ENCODE data around the gene LYST. TPM values are rescaled to one million over a fixed set of nuclear protein-coding genes. Genes with fewer than 3 reads are reported as not detected.

LYST gene
- total and polyA plus RNA-seq, 2 of the 4 experiments (the other 2 are of a cell fraction), result 2.2 to 7.2 TPM

DNA sequence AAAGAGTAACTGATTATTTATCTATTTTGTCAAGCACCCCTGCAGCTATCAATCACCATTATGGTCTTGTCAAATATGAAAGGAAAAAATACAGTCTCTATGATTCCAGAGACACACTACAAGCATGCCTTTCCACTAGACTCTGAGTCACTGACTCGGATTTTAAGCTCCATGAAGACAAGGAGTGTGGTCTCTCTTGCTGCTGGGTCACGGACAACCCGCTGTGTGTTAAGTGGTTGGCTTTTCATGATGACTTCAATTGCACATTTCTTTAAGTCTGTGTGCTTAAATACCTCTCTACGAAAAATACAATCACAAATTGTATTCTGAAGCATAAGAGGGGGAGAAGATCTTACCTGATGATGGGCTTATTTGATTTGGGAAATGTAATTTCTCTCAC lies 203.1 kb downstream of the LYST start:
- no peak for TF ChIP-seq BHLHE40 (IDR thresholded peaks at IDR 0.05; ENCODE audit: low read depth, low read length)
- H2AK5ac ChIP-seq (ENCODE audit: low read depth, low read length), result no peak overlapping the region
- no peak for ATAC-seq (ENCODE audit: low read depth)
- 0 out of 2 replicates have a peak, but pooled peaks cover 5% of the 10 kb centered on the region for H3K9me1 ChIP-seq (ENCODE audit: insufficient read depth, low read length)
- H4K8ac ChIP-seq (ENCODE audit: low read depth in 2 of 2, low read length in 2 of 2), result no peak overlapping the region
- H3K18ac ChIP-seq (ENCODE audit: low read depth, low read length), result no peak overlapping the region
- H2AFZ ChIP-seq (replicated peaks; ENCODE audit: low read length, poor library complexity), result no peak overlapping the region
- no peak overlapping the region for H2AK9ac ChIP-seq (replicated peaks; ENCODE audit: low read depth, low read length, poor library complexity)
- H3K14ac ChIP-seq (replicated peaks; ENCODE audit: low read depth, low read length), result no peak overlapping the region
- H4K5ac ChIP-seq (ENCODE audit: low read depth, low read length), result no peak overlapping the region
- H3K23ac ChIP-seq (ENCODE audit: low read depth, low read length), result no peak overlapping the region
- POLR2A ChIA-PET (ENCODE audit: unreplicated experiment), result no interaction called here
- in situ Hi-C loops (cut with MboI; ENCODE audit: low sequenced_read_pairs), result no loop called here
- no peak for DNase-seq
- H2BK15ac ChIP-seq (ENCODE audit: low read depth, low read length), result no peak overlapping the region
- H4K20me1 ChIP-seq (ENCODE audit: insufficient read depth, low read length), result no peaks in the 10 kb centered on the region
- H3K36me3 ChIP-seq (ENCODE audit: control insufficient read depth, insufficient read depth, low read length), result 0 out of 2 replicates have a peak, but pooled peaks cover 3% of the 10 kb centered on the region
- no peak overlapping the region for H2BK20ac ChIP-seq (ENCODE audit: low read depth, low read length)
- H3K4ac ChIP-seq (ENCODE audit: low read depth, low read length), result no peak overlapping the region
- H3K4me3 ChIP-seq (ENCODE audit: insufficient read depth, low read depth, low read length), result no peak overlapping the region
- H3K27me3 ChIP-seq (ENCODE audit: control insufficient read depth, insufficient read depth, low read length), result no peaks in the 10 kb centered on the region
- CTCF ChIA-PET, result no interaction called here
- H3K79me1 ChIP-seq (ENCODE audit: low read depth in 1 of 2, low read length in 2 of 2), result no peaks in the 10 kb centered on the region
- BruUV-seq (replicated peaks), result no TSS peak
- no peak overlapping the region for H2BK120ac ChIP-seq (ENCODE audit: low read depth, low read length)
- H3K56ac ChIP-seq (ENCODE audit: extremely low read depth, insufficient read depth, low read length), result no peak overlapping the region
- H3K27ac ChIP-seq (ENCODE audit: insufficient read depth, low read length), result no peak overlapping the region
- no peak overlapping the region for H3K9ac ChIP-seq (ENCODE audit: low read depth, low read length)
- no peaks in the 10 kb centered on the region for H3K9me3 ChIP-seq (ENCODE audit: control insufficient read depth, insufficient read depth, low read length)
- no peak overlapping the region for H4K91ac ChIP-seq (ENCODE audit: insufficient read depth, low read depth, low read length)
- H3K4me2 ChIP-seq (ENCODE audit: low read depth, low read length), result no peak overlapping the region
- no peak overlapping the region for H2BK5ac ChIP-seq (ENCODE audit: low read depth, low read length, poor library complexity, severe bottlenecking)
- no CpG with 5 or more reads among the region's 4 CpGs for WGBS, 2 experiments (ENCODE audit: extremely low coverage in 2 of 2, insufficient read length in 1 of 2)
- H3K4me1 ChIP-seq (ENCODE audit: control insufficient read depth, insufficient read depth, low read length), result no peaks in the 10 kb centered on the region
- dilution Hi-C loops (cut with HindIII; ENCODE audit: low sequenced_read_pairs, unreplicated experiment), result no loop called here
- intact Hi-C loops (cut with micrococcal nuclease), result no loop called here

Measured in IMR-90 (cell line).